Measurements from ENCODE around the gene HBG2.

DNA sequence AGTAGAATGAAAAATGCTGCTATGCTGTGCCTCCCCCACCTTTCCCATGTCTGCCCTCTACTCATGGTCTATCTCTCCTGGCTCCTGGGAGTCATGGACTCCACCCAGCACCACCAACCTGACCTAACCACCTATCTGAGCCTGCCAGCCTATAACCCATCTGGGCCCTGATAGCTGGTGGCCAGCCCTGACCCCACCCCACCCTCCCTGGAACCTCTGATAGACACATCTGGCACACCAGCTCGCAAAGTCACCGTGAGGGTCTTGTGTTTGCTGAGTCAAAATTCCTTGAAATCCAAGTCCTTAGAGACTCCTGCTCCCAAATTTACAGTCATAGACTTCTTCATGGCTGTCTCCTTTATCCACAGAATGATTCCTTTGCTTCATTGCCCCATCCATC lies 30.1 kb upstream of the HBG2 start:
- TF ChIP-seq, protein P1, sequence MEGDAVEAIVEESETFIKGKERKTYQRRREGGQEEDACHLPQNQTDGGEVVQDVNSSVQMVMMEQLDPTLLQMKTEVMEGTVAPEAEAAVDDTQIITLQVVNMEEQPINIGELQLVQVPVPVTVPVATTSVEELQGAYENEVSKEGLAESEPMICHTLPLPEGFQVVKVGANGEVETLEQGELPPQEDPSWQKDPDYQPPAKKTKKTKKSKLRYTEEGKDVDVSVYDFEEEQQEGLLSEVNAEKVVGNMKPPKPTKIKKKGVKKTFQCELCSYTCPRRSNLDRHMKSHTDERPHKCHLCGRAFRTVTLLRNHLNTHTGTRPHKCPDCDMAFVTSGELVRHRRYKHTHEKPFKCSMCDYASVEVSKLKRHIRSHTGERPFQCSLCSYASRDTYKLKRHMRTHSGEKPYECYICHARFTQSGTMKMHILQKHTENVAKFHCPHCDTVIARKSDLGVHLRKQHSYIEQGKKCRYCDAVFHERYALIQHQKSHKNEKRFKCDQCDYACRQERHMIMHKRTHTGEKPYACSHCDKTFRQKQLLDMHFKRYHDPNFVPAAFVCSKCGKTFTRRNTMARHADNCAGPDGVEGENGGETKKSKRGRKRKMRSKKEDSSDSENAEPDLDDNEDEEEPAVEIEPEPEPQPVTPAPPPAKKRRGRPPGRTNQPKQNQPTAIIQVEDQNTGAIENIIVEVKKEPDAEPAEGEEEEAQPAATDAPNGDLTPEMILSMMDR (IDR thresholded peaks at IDR 0.05), result no peak
- TF ChIP-seq POLR2A (IDR thresholded peaks at IDR 0.05), result no peak

Measured in thyroid gland (tissue), 4 donors.